Activated CD4-positive, alpha-beta T cell treated with anti-CD3 and anti-CD28 coated beads for 48 hours (primary cell): ENCODE measurements around the gene ZNF541.

ENCODE experiments used
- DNase-seq: peaks from one replicate; pipeline ENCODE4 v3.0.0-alpha.2; 2020

Gene ZNF541

GRCh38 chr19:47544476-47544875 is 28.5 kb downstream of the ZNF541 start:
- no peak for DNase-seq

- no peak for DNase-seq
These were observed 28.9 kb downstream of the ZNF541 start for GRCh38 chr19:47544075-47544474.

- DNase-seq = no peak
These were observed 30.9 kb downstream of the ZNF541 start for GRCh38 chr19:47542030-47542475.

GRCh38 chr19:47541518-47541917 is 31.4 kb downstream of the ZNF541 start:
- peak; percentile 18 for DNase-seq

- no peak for DNase-seq
These were observed 32.2 kb downstream of the ZNF541 start for GRCh38 chr19:47540748-47541147.

- DNase-seq = no peak
These were observed 33.1 kb downstream of the ZNF541 start for GRCh38 chr19:47539747-47540311.

- DNase-seq = no peak
These were observed 34.1 kb downstream of the ZNF541 start for GRCh38 chr19:47538812-47539211.

GRCh38 chr19:47537493-47537892 is 35.5 kb downstream of the ZNF541 start:
- DNase-seq = no peak

GRCh38 chr19:47534628-47535027 is 38.3 kb downstream of the ZNF541 start:
- no peak for DNase-seq

- no peak for DNase-seq
These were observed 41.1 kb downstream of the ZNF541 start for GRCh38 chr19:47531640-47532387.

- no peak for DNase-seq
These were observed 43.8 kb downstream of the ZNF541 start for GRCh38 chr19:47529018-47529742.

GRCh38 chr19:47526798-47527197 is 46.1 kb downstream of the ZNF541 start:
- no peak for DNase-seq

GRCh38 chr19:47523473-47523872 is 49.5 kb downstream of the ZNF541 start:
- DNase-seq = no peak
